GM21737 (cell line): ENCODE results near the gene LPCAT3.

Experiments used
- ATAC-seq: cut with Tn5 transposase; IDR thresholded peaks from one replicate; pipeline ENCODE4 v1.9.1; 2021; ENCODE audit warnings: mild to moderate bottlenecking, moderate library complexity; ENCODE audit not compliant: unreplicated experiment

LPCAT3 gene

GRCh38 chr12:6941267-6941666 lies 77.0 kb downstream of the LPCAT3 start:
- no peak for ATAC-seq

- ATAC-seq: no peak
These were observed 79.1 kb downstream of the LPCAT3 start for GRCh38 chr12:6939191-6939540.

GRCh38 chr12:6938353-6939190 lies 79.7 kb downstream of the LPCAT3 start:
- ATAC-seq: no peak

GRCh38 chr12:6937481-6938352 lies 80.6 kb downstream of the LPCAT3 start:
- peak; percentile 76 for ATAC-seq

- peak; percentile 5 for ATAC-seq
These were observed 81.4 kb downstream of the LPCAT3 start for GRCh38 chr12:6936636-6937480.

GRCh38 chr12:6936194-6936635 lies 82.1 kb downstream of the LPCAT3 start:
- no peak for ATAC-seq

GRCh38 chr12:6935371-6936193 lies 82.7 kb downstream of the LPCAT3 start:
- ATAC-seq: no peak

- no peak for ATAC-seq
These were observed 84.2 kb downstream of the LPCAT3 start for GRCh38 chr12:6934110-6934509.

- ATAC-seq: no peak
These were observed 85.5 kb downstream of the LPCAT3 start for GRCh38 chr12:6932766-6933165.

GRCh38 chr12:6929466-6930452 lies 88.5 kb downstream of the LPCAT3 start:
- ATAC-seq: no peak

GRCh38 chr12:6928703-6929407 lies 89.4 kb downstream of the LPCAT3 start:
- ATAC-seq: no peak

GRCh38 chr12:6928022-6928702 lies 90.1 kb downstream of the LPCAT3 start:
- ATAC-seq: no peak

GRCh38 chr12:6927379-6928021 lies 90.8 kb downstream of the LPCAT3 start, which contains the start of gene ATN1:
TSS of gene ATN1 (plus strand) at chr12:6927959. CDS start at chr12:6934002, 6,043 bp downstream.
- no peak for ATAC-seq
